Left kidney (tissue), 2 donors: ENCODE measurements around the gene CST8. TPM values are rescaled to one million over a fixed set of nuclear protein-coding genes. Genes with fewer than 3 reads are reported as not detected.

Experiments used
- DNase-seq: peaks from one replicate; pipeline ENCODE4 v3.0.0-alpha.2; 2013
- polyA plus RNA-seq: library from polyadenylated mRNA; unstranded; fragments of 120-200 nt; gene quantifications from one replicate; pipeline ENCODE4 v1.2.1, GENCODE V29; 2013; ENCODE audit not compliant: insufficient read length

The CST8 gene
- polyA plus RNA-seq, 1 donor = not detected

- DNase-seq = no peak
Measured at GRCh38 chr20:23524146-23524545, 33.2 kb downstream of the CST8 start.

- DNase-seq = no peak
Measured at GRCh38 chr20:23526850-23527249, 35.9 kb downstream of the CST8 start.

DNA sequence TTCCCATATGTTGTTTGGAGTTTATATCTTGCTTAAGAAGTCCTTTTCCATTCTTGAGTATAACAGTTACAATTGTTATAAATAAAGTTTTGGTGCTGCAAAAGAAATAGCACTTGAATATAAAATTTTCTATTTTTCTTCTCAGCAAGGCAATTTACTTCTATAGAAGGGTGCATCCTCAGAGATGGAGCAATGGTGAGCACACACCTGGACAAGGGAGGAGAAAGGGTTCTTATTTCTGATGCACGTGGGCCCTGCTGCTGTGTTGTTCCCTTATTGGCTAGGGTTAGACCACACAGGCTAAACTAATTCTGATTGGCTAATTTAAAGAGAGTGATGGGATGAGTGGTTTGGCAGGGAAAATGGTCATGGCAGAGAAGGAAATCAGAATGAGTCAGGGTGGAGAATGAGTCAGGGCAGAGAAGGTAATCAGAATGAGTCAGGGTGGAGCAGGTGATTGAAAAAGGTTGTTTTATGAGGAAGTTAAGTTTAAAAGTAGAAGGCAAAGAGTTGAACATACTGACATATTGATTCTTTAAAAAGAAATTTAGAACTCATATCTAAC, 38.0 kb downstream of the CST8 start:
- DNase-seq = no peak

DNA sequence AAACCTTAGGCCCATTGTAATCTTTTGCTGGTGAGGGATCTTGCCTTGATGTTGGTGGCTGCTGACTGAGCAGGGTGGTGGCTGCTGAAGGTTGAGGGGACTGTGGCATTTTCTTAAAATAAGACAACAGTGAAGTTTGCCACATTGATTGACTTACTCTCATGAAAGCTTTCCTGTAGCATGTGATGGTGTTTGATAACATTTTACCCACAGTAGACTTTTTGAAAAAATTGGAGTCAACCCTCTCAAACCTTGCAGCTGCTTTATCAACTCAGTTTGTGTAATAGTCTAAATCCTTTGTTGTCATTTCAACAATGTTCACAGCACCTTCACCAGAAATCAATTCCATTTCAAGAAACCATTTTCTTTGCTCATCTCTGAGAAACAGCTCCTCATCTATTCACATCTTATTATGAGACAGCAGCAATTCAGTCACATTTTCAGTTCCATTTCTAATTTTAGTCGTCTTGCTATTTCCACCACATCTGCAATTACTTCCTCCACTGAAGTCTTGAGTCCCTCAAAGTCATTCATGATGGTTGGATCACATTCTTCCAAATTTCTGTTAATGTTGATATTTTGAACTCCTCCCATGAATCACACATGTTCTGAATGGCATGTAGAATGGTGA, 40.1 kb downstream of the CST8 start:
- no peak for DNase-seq

- no peak for DNase-seq
Measured at GRCh38 chr20:23532533-23532932, 41.6 kb downstream of the CST8 start.

DNA sequence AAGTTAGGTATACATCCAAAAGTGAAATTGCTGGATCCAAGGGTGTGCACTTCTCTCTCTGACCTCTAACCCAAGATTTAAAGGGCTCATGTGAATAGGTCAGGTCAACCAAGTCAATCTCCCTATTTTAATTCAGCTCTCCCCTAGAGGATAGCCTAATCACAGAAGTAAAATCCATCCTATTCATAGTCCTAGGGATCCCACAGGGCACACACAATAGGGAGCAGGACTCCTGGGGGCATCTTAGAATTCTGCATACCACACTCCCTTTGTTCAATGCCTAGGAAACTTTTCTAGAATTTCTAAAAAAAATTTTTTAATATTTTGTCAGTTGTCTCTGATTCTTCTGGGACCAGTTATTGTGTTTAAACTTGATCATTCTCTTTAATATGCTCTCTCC, 42.2 kb downstream of the CST8 start:
- DNase-seq = no peak

DNA sequence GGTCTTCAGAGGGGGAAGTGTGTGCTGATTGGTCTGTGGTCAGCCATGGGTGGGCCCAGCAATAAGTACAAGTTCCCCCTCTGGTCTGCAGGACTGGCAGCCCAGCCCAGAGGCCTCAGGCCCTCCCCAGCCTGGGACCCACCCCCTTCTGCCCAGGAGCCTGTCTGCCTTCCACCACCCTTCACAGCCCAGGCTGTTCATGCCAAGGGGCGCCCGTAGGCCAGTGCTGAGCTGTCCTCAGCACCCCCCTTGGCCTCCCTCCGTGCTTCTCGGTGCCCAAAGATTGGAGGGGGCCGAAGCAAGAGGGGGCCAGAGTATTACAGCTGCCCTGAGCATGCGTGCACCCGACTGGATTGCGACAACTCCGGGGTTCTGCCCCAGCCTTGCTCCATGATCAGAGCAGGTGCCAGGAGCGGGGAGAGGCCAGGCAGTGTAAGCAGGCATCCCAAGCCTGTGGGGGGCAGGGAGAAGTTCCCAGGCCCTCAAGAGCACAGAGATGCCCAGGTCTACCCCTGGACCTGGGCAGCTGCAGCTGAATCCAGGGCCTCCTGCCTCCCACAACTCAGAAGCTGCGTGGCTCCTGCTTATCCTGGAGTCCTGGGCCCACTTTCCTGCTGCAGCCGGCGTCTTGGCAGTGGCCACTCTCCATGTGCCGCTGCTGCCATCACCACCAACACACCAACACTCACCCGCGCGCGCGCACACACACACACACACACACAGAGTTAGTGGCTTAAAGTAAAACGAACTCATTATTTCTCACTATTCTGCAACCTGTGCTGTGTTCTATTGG, 44.1 kb downstream of the CST8 start:
- DNase-seq = no peak

DNA sequence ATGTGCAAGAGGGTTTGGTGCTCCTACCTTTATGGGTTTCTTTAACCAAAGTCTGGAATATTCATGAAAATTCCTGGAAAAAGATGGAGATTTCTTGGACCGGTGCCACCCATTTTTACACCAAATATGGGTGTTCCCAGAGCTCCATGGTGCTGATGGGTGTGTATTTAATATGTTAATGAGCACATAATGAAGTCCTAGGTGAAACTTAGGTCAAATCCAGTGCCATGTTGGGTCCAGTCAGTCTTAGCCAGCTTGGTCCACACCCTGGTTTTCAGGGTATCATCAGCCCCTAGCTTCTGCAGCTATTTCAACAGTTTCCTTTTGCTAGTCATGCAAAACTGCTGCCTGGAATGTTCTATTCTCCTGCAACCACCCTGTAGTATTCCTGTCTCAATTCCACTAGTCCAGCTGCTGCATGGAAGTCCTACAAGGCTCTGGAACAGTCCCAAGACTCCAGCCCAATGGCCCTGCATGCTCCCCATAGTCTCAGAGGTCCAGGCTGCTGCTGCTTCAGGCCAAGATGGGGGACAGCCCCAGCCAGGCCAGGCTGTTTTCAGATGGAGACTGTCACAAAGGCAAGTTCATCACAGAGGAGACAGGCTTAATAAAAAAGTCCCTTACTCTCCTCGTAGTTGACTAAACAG, 45.5 kb downstream of the CST8 start:
- DNase-seq = no peak

- DNase-seq = no peak
Measured at GRCh38 chr20:23537030-23537429, 46.1 kb downstream of the CST8 start.

- DNase-seq = no peak
Measured at GRCh38 chr20:23540624-23541023, 49.7 kb downstream of the CST8 start.

DNA sequence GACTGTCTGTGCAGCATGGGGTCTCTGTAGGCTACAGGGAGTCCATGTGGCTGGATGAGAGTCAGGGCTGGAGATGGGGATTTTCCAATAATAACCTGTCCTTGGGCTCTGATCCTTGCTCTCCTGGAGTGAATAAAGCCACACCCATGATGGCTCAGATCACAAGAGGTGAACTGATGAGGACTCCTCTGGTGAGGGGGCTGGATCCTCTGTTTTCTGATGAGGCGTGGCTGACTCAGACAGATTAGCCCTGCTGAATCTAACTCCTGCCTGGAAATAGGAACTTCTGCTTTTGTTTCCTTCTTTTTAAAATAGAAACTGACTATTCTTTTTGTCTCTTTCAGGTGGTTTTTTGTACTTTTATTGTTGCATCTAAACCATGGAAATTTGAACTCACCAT, 50.4 kb downstream of the CST8 start:
- DNase-seq = no peak

GRCh38 chr20:23541776-23542175, 50.9 kb downstream of the CST8 start:
- no peak for DNase-seq

DNA sequence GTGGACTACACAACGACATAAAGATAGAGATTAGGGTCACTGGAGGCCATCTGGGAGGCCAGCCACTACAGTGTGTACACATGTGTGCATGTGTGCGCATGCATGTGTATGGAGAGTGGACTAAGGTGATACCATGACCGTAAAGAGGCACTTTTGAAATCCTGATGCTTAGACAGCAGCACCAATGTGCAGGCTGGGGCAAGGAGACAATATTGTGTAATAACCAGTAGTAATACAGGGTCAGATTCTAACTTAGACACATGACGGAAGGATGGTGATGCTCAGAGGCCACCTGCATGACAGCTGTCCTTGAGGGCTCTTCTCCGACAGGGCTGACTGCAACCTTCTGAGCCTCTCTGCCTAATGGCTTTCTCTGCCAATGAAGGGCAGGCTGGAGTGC, 51.9 kb downstream of the CST8 start:
- DNase-seq = no peak

GRCh38 chr20:23544133-23544532, 53.2 kb downstream of the CST8 start:
- DNase-seq = no peak

Other genes with a start within 250 kb of the CST8 start
- gene NXT1, start 140.3 kb upstream of the CST8 start, polyA plus RNA-seq = 17.2 TPM
- 14.7 TPM for gene GZF1, start 128.9 kb upstream of the CST8 start, polyA plus RNA-seq
- gene NAPB, start 69.6 kb upstream of the CST8 start, polyA plus RNA-seq = 28.2 TPM
- not detected for gene CSTL1, start 51.4 kb upstream of the CST8 start, polyA plus RNA-seq
- not detected for gene CST11, start 38.2 kb upstream of the CST8 start, polyA plus RNA-seq
- not detected for gene CST9L, start 77.4 kb downstream of the CST8 start, polyA plus RNA-seq
- gene CST9, start 114.8 kb downstream of the CST8 start, polyA plus RNA-seq = 0.08 TPM
- 115 TPM for gene CST3, start 146.8 kb downstream of the CST8 start, polyA plus RNA-seq
- gene CST4, start 197.9 kb downstream of the CST8 start, polyA plus RNA-seq = not detected